Smooth muscle cell of bladder (primary cell): Measurements from ENCODE around the gene MXD3. TPM values are rescaled to one million over a fixed set of nuclear protein-coding genes. Genes with fewer than 3 reads are reported as not detected.

ENCODE experiments used
- total RNA-seq: library from RNA; depleted of rRNA; stranded (reverse); fragments of >200 nt; gene quantifications from 2 replicates; pipeline ENCODE4 v1.2.3, GENCODE V29; 2014

MXD3 gene, protein sequence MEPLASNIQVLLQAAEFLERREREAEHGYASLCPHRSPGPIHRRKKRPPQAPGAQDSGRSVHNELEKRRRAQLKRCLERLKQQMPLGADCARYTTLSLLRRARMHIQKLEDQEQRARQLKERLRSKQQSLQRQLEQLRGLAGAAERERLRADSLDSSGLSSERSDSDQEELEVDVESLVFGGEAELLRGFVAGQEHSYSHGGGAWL
- 0.65 and 1.3 TPM in 2 replicates for total RNA-seq

DNA sequence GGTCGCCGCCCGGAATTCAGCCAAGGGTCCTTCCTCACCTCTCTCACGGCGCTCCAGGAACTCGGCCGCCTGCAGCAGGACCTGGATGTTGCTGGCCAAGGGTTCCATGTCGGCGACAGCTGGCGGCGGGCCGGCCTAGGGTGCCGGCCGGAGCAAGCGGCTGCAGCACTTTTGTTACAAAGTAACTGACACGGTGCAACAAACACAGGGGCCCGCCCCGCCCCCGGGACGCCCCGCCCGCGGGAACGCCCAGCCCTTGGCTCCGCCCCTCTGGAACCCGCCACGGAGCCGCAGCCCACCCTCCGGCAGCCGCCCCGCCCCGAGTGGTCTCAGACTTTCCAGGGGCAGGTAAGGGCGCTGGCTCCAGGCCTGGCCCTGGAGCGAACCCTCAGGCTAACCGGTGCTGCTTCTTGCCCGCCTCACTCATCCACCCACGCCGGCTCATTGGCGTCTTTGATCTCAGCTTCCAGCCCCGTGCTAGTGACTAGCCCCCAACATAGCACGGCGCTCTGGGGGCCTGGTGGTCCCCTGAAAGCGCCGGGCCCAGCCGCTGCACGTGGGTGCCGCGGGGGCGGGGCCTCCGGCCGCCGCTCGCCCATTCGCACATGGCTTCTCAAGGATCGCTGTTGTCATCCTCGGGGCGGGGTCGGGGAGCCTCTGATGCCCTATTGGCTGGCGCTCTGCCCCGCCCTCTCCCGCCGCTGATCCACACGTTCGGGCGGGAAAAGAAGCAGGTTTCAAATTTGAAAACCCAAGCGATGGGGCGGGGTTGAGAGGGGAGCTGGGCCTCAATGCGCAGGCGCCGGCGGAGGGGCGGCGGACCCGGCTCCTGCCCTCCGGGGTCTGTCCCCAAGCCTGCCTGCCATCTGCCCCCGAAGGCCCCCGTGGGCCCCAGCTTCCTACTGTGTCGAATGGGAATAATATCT, at the start of gene MXD3:
MXD3 (minus strand) TSS at position 176 of the 926 bp plus-strand sequence; CDS start at position 108, 68 bp downstream.

DNA sequence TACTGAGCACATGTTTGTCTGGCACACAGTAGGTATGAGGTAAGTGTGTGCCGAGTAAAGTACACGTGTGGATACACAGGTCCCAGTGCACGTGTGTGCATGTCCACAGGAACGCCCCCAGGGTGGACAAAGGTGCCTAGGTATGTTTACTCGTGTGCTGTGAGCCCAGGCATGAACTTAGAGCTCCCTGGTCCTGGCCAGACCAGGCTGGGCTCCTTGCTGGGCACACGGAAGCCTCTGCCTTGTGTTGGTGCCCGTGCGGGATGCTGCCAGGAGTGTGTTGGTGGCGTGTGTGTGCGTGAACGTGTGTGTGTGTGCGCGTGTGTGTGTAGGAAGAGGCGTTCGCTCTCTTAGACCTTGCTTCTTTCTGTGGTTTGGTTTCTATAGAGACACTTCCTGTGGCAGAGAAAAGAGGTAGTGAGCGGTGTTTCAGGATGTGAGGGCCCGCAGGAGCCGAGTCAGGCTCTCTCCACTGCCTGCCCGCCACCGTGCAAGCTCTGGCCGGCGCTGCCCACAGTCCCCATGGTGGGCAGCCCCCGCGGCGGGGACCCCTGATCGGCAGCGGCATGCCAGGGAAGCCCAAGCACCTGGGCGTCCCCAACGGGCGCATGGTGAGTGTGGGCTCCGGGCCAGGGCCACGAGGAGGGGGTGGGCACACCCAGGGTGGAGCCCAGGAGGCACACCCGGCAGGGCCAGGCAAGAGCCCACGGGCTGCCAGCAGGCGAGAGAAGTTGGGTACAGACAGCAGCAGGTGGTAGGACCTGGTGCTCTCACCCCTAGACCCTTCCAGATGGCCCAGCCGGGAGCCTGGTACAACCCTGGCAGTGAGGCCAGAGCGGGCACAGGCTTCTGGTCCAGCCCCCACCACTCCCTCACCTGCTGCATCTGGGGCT, 46.0 kb upstream of the MXD3 start, which contains the start of gene RGS14:
RGS14 (plus strand) TSS at position 466 of the 893 bp plus-strand sequence; CDS start at position 567, 101 bp downstream.

DNA sequence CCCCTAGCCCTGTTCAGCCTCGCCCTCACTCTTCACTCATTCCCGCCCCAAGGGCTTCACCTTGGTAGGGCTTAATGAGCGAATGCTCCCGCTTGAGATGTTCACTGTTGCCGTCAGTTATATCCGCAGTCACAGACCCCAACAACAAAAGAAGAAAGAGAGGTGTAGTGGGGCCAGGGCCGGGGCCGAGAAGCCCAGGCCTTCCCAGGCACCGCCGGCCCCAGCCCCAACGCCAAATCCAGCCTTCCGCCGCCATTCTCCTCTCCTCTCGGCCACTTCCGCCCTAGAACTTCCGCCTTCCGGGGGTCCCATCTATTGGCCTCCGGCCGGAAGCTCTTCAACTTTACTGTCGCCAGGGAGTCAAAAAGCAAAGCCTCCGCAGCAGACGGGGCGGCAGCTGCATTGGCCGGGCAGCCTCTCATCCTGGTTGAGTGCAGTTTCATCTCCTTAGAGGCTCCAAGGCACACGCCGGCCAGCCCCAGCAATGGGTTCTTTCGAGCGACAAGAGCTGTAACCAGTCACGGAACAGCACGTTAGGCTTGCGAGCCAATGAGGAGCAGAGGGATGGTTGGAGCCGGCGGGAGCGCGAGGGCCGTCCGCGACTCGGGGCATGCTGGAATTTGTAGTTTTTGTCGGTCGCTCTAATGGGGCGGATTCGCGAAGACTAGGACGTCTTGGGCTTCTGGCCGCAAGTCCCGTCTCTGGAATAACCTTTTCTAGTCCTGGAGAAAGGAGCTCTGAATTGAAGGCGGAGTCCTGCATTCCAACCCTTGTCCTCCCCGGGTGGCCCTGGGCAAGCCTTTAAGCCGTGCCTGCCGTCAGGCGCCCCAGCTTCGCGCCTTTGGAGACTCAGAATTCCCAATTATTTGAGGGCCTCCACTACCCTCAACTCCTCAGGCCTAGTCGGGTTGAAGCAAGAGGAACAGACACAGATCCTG, 40.0 kb upstream of the MXD3 start, which contains the start of gene LMAN2:
LMAN2 (minus strand) TSS at position 277 of the 938 bp plus-strand sequence; CDS start at position 256, 21 bp downstream.

DNA sequence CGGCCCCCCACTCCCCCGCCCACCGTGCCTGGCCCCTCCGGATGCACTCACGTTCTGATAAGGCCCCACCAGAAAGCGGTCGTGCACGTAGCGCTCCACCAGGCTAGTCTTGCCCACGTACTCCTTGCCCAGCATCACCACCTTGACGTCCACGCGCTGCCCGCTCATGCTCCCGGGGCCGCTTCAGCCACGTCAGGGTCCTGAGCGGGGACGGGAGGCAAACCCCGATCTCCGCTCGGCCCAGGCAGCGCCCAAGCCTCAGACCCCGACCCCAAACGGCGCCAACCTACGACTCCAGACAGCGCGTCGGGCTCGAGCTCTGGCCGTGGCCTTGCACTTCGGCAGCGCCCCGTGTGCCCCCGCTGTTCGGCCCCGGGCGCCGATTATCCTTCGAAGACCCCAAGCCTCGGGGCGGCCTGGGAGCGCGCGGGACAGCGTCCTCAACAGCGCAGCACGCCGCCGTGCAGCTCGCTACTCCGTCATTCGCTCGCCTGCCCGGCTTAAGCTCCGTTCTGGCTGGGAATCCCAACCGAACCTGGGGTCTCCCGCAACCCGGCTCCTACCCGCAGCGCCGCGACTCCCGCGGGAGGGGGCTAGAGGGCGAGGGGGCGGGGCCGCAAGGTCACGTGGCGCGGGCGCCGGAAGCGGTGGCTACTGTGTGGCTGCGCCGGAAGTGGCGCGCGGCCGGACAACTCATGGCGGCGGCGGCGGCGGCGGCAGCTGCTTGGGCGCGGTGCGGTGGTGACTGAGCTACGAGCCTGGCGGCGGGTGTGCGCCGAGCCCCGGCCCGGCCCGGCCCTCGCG, 8.4 kb downstream of the MXD3 start, which contains the start of the genes PRELID1 and RAB24:
PRELID1 (plus strand) TSS at position 679 of the 804 bp plus-strand sequence. CDS start 187 bp downstream, outside the sequence.
RAB24 (minus strand) TSS at position 599 of the 804 bp plus-strand sequence; CDS start at position 168, 431 bp downstream.

Other genes starting within 250 kb of the MXD3 start
- gene FGFR4, start 225.0 kb downstream of the MXD3 start, total RNA-seq, result 2.2 and 19.8 TPM in 2 replicates
- gene NSD1, start 178.1 kb downstream of the MXD3 start, total RNA-seq, result 31.0 and 37.5 TPM in 2 replicates
- 25.7 and 28.5 TPM in 2 replicates for gene RAB24, start 8.2 kb downstream of the MXD3 start, total RNA-seq
- gene PRELID1, start 8.1 kb downstream of the MXD3 start, total RNA-seq, result 86.3 and 92.4 TPM in 2 replicates
- 488 and 547 TPM in 2 replicates for gene LMAN2, start 39.8 kb upstream of the MXD3 start, total RNA-seq
- gene RGS14, start 46.0 kb upstream of the MXD3 start, total RNA-seq, result 4.0 and 5.0 TPM in 2 replicates
- gene SLC34A1, start 72.5 kb upstream of the MXD3 start, total RNA-seq, result not detected in 2 replicates
- gene PFN3, start 88.8 kb upstream of the MXD3 start, total RNA-seq, result not detected in 2 replicates
- gene F12, start 97.7 kb upstream of the MXD3 start, total RNA-seq, result 0.18 and 0.28 TPM in 2 replicates
- gene GRK6, start 114.8 kb upstream of the MXD3 start, total RNA-seq, result 17.5 and 23.2 TPM in 2 replicates
- 2.7 and 3.0 TPM in 2 replicates for gene PRR7, start 134.9 kb upstream of the MXD3 start, total RNA-seq
- gene DBN1, start 161.7 kb upstream of the MXD3 start, total RNA-seq, result 130 and 139 TPM in 2 replicates
- gene PDLIM7, start 185.7 kb upstream of the MXD3 start, total RNA-seq, result 72.1 and 84.4 TPM in 2 replicates
- 1.7 and 2.3 TPM in 2 replicates for gene DOK3, start 197.9 kb upstream of the MXD3 start, total RNA-seq
- 88.7 and 149 TPM in 2 replicates for gene DDX41, start 205.1 kb upstream of the MXD3 start, total RNA-seq
- gene FAM193B, start 242.7 kb upstream of the MXD3 start, total RNA-seq, result 12.2 and 14.1 TPM in 2 replicates